ENCODE measurements around the gene LARGE1. TPM values are rescaled to one million over a fixed set of nuclear protein-coding genes. Genes with fewer than 3 reads are reported as not detected.
A peak's percentile ranks its signal among the peaks of the same experiment; 100 is the strongest.

Gene LARGE1
- total and polyA plus RNA-seq, 7 donors: 14.9 to 91.6 (median 46.1) TPM

DNA sequence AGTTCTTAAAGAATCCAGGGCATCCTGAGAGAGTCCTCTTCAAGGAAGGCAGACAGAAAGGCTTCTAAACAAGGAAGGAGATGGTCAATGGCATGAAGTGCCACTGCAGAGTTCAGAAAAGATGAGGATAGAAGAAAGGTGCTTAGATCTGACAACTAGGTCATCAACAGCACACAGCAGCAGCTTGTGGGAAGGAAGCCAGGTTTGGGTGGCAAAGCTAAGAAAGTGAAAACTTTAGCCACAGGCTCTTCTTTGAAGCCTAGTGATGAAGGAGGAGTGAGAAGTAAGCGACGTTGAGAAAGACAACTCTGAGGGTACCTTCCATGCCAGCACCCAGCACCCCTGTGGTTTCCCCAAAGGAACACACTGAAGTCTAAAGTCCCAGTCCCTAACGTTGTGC, 92.0 kb downstream of the LARGE1 start:
- intact Hi-C loops (cut with DNase I): no loop called here
- 87 to 93% (median 88%) methylated on average over 3 of the region's 3 CpGs for WGBS, 3 donors
- no peak for DNase-seq
- Histone ChIP-seq H3K27ac (no peak overlapping the region), H3K4me3 (no peak overlapping the region), H3K36me3 (ENCODE audit: insufficient read depth in 1 of 2, low read depth in 1 of 2) (no peaks in the 10 kb centered on the region), H3K27me3 (ENCODE audit: insufficient read depth in 3 of 3, low read length in 2 of 3) (no peaks in the 10 kb centered on the region), H3K9me3 (no peaks in the 10 kb centered on the region), H3K4me1 (peaks cover 50% of the 10 kb centered on the region)
- no peak for ATAC-seq
- TF ChIP-seq, protein P1, sequence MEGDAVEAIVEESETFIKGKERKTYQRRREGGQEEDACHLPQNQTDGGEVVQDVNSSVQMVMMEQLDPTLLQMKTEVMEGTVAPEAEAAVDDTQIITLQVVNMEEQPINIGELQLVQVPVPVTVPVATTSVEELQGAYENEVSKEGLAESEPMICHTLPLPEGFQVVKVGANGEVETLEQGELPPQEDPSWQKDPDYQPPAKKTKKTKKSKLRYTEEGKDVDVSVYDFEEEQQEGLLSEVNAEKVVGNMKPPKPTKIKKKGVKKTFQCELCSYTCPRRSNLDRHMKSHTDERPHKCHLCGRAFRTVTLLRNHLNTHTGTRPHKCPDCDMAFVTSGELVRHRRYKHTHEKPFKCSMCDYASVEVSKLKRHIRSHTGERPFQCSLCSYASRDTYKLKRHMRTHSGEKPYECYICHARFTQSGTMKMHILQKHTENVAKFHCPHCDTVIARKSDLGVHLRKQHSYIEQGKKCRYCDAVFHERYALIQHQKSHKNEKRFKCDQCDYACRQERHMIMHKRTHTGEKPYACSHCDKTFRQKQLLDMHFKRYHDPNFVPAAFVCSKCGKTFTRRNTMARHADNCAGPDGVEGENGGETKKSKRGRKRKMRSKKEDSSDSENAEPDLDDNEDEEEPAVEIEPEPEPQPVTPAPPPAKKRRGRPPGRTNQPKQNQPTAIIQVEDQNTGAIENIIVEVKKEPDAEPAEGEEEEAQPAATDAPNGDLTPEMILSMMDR (IDR thresholded peaks at IDR 0.05): no peak

GRCh38 chr22:33825761-33826160, 94.5 kb downstream of the LARGE1 start:
- no peak overlapping the region for H3K27ac ChIP-seq
- H3K27me3 ChIP-seq (ENCODE audit: insufficient read depth in 3 of 3, low read length in 2 of 3): no peaks in the 10 kb centered on the region
- no peak for DNase-seq
- H3K4me1 ChIP-seq: peaks cover 45% of the 10 kb centered on the region
- no peaks in the 10 kb centered on the region for H3K9me3 ChIP-seq
- 32 to 54% (median 34%) methylated on average over 5 of the region's 5 CpGs for WGBS, 3 donors
- no peaks in the 10 kb centered on the region for H3K36me3 ChIP-seq (ENCODE audit: insufficient read depth in 1 of 2, low read depth in 1 of 2)
- ATAC-seq: peak in 2 of 4 donors; percentile 42 to 67
- TF ChIP-seq, protein P1 (IDR thresholded peaks at IDR 0.05): no peak
- intact Hi-C loops (cut with DNase I): no loop called here
- no peak overlapping the region for H3K4me3 ChIP-seq

DNA sequence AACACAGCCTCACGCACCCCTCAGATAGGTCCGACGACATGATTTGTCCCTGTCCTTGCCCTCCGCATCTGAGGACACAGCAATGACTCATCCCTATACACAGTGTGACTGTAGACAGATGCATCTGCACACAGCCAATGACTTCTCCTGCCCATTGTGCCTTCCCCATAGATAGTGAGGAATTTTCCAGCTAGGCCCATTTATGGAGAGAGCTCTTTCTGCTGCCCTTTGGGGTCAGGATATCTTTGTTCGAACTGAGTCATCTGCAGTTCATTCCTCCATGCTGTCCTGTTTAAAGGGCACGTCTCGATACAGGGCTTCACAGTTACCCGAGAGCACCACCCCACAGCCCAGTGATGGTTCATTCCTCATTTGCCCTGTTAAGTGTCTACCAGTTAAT, 96.7 kb downstream of the LARGE1 start:
- H3K4me1 ChIP-seq: peaks cover 42% of the 10 kb centered on the region
- intact Hi-C loops (cut with DNase I): no loop called here

DNA sequence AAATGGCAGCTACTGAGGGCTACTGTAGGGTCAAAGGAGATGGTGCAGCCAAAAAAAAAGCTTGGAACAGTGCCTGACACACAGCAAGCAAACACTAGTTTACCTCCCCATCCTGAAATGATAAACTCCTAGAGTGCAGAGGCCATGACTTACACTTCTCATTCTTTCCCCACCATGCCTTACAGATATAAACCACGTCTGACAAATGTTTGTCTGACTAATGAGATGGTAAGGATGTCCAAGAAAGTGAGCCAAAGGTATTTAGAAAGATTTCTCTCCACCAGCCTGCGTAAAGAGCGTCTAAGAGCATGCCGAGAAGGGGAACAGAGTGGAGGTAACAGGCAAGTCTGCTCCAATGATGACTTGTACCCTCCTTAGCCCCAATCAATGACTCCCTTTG, 99.0 kb downstream of the LARGE1 start:
- Histone ChIP-seq H3K27me3 (ENCODE audit: insufficient read depth in 3 of 3, low read length in 2 of 3) (no peaks in the 10 kb centered on the region), H3K4me1 (peaks cover 39% of the 10 kb centered on the region), H3K9me3 (no peaks in the 10 kb centered on the region), H3K4me3 (no peak overlapping the region), H3K27ac (no peak overlapping the region), H3K36me3 (ENCODE audit: insufficient read depth in 1 of 2, low read depth in 1 of 2) (no peaks in the 10 kb centered on the region)
- 56 to 82% (median 59%) methylated on average over 4 of the region's 4 CpGs for WGBS, 3 donors
- no peak for DNase-seq
- intact Hi-C loops (cut with DNase I): no loop called here
- TF ChIP-seq, protein P1 (IDR thresholded peaks at IDR 0.05): no peak
- ATAC-seq: peak in 3 of 4 donors; percentile 20 to 65 (median 53)

More for the DNA sequence above, 96.7 kb downstream of the LARGE1 start:
- no peaks in the 10 kb centered on the region for H3K36me3 ChIP-seq (ENCODE audit: insufficient read depth in 1 of 2, low read depth in 1 of 2)
- H3K27me3 ChIP-seq (ENCODE audit: insufficient read depth in 3 of 3, low read length in 2 of 3): no peaks in the 10 kb centered on the region
- DNase-seq (peak in 1 of 2 donors; percentile 23), ATAC-seq (peak; percentile 76 to 92 (median 82))
- H3K27ac ChIP-seq: peak overlapping the region; percentile 60
- TF ChIP-seq, protein P1 (IDR thresholded peaks at IDR 0.05): no peak
- H3K4me3 ChIP-seq: no peak overlapping the region
- 49 to 79% (median 52%) methylated on average over 8 of the region's 8 CpGs for WGBS, 3 donors
- no peaks in the 10 kb centered on the region for H3K9me3 ChIP-seq

- no peaks in the 10 kb centered on the region for H3K36me3 ChIP-seq (ENCODE audit: insufficient read depth in 1 of 2, low read depth in 1 of 2)
These were observed 100.5 kb downstream of the LARGE1 start for GRCh38 chr22:33819743-33820142.

More at GRCh38 chr22:33819743-33820142, 100.5 kb downstream of the LARGE1 start:
- intact Hi-C loops (cut with DNase I): no loop called here
- Histone ChIP-seq H3K27me3 (ENCODE audit: insufficient read depth in 3 of 3, low read length in 2 of 3) (no peaks in the 10 kb centered on the region), H3K27ac (no peak overlapping the region), H3K9me3 (no peaks in the 10 kb centered on the region), H3K4me3 (no peak overlapping the region), H3K4me1 (peaks cover 24% of the 10 kb centered on the region)
- ATAC-seq (no peak), DNase-seq (no peak)
- 95 to 97% (median 96%) methylated on average over 3 of the region's 3 CpGs for WGBS, 3 donors
- TF ChIP-seq, protein P1 (IDR thresholded peaks at IDR 0.05): no peak
